ENCODE data around the gene MAST3. TPM values are rescaled to one million over a fixed set of nuclear protein-coding genes. Genes with fewer than 3 reads are reported as not detected.
A peak's percentile ranks its signal among the peaks of the same experiment; 100 is the strongest.

The MAST3 gene
- total RNA-seq, 2 experiments from 2014 or later, result 22.9 to 25.1 TPM

- no peaks in the 10 kb centered on the region for H3K27me3 Mint-ChIP-seq (ENCODE audit: low read depth)
- H3K4me1 Mint-ChIP-seq (ENCODE audit: low read depth), result peaks cover 11% of the 10 kb centered on the region
- H3K36me3 Mint-ChIP-seq (ENCODE audit: low read depth), result peaks cover 2% of the 10 kb centered on the region
- ChIA-PET POLR2A (no interaction called here), CTCF (interaction anchor here (0.7 to 2.2 kb wide), 4 partner anchors 13 to 224 kb away, joined by 3 to 6 read pairs (median 3); no protein-coding TSS in a partner anchor)
- ATAC-seq, result no peak
- no peaks in the 10 kb centered on the region for H3K9me3 Mint-ChIP-seq (ENCODE audit: insufficient read depth)
- no peak for DNase-seq
- no peak overlapping the region for H3K27ac Mint-ChIP-seq
- peak overlapping the region; percentile 22 for H3K4me3 Mint-ChIP-seq
These were observed 64.0 kb downstream of the MAST3 start for GRCh38 chr19:18161636-18162002.

GRCh38 chr19:18164072-18164471 is 66.5 kb downstream of the MAST3 start:
- peaks cover 15% of the 10 kb centered on the region for H3K4me1 Mint-ChIP-seq (ENCODE audit: low read depth)
- no peaks in the 10 kb centered on the region for H3K9me3 Mint-ChIP-seq (ENCODE audit: insufficient read depth)
- H3K36me3 Mint-ChIP-seq (ENCODE audit: low read depth), result peaks cover 5% of the 10 kb centered on the region
- POLR2A ChIA-PET, result no interaction called here
- no peak overlapping the region for H3K4me3 Mint-ChIP-seq
- no peaks in the 10 kb centered on the region for H3K27me3 Mint-ChIP-seq (ENCODE audit: low read depth)
- no peak for DNase-seq
- no peak overlapping the region for H3K27ac Mint-ChIP-seq
- CTCF ChIA-PET, result interaction anchor here (1.0 kb wide), 1 partner anchor 51 kb away, joined by 4 read pairs; no protein-coding TSS in a partner anchor
- ATAC-seq, result no peak

GRCh38 chr19:18165794-18166544 is 68.4 kb downstream of the MAST3 start:
- ATAC-seq (no peak), DNase-seq (no peak)
- peaks cover 7% of the 10 kb centered on the region for H3K4me1 Mint-ChIP-seq (ENCODE audit: low read depth)
- H3K4me3 Mint-ChIP-seq, result no peak overlapping the region
- H3K27me3 Mint-ChIP-seq (ENCODE audit: low read depth), result no peaks in the 10 kb centered on the region
- CTCF ChIA-PET, result interaction anchor here (0.9 to 3.7 kb wide), 5 partner anchors 8 to 159 kb away, joined by 3 to 35 read pairs (median 5); partner anchors contain the start of gene PIK3R2
- no peak overlapping the region for H3K27ac Mint-ChIP-seq
- POLR2A ChIA-PET, result no interaction called here
- peaks cover 3% of the 10 kb centered on the region for H3K36me3 Mint-ChIP-seq (ENCODE audit: low read depth)
- H3K9me3 Mint-ChIP-seq (ENCODE audit: insufficient read depth), result no peaks in the 10 kb centered on the region

DNA sequence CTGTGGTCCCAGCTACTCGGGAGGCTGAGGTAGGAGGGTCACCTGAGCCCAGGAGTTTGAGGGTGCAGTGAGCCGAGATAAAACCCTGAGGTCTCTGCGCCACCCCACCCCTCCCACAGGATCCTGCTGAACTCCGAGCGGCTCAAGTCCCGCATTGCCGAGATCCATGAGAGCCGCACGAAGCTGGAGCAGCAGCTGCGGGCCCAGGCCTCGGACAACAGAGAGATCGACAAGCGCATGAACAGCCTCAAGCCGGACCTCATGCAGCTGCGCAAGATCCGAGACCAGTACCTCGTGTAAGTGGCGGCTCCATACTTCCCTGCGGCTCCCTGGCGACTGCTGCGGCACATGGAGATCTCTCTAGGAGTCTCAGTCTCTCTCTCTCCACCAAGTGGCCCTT is 69.4 kb downstream of the MAST3 start:
- Mint-ChIP-seq H3K27me3 (ENCODE audit: low read depth) (no peaks in the 10 kb centered on the region), H3K36me3 (ENCODE audit: low read depth) (peaks cover 3% of the 10 kb centered on the region), H3K4me1 (ENCODE audit: low read depth) (peaks cover 4% of the 10 kb centered on the region), H3K9me3 (ENCODE audit: insufficient read depth) (no peaks in the 10 kb centered on the region), H3K4me3 (no peak overlapping the region), H3K27ac (no peak overlapping the region)
- DNase-seq, result no peak
- ATAC-seq, result no peak
- ChIA-PET POLR2A (no interaction called here), CTCF (interaction anchor here (1.5 to 3.7 kb wide), 3 partner anchors 15 to 160 kb away, joined by 5 to 35 read pairs (median 15); partner anchors contain the start of gene PIK3R2)

DNA sequence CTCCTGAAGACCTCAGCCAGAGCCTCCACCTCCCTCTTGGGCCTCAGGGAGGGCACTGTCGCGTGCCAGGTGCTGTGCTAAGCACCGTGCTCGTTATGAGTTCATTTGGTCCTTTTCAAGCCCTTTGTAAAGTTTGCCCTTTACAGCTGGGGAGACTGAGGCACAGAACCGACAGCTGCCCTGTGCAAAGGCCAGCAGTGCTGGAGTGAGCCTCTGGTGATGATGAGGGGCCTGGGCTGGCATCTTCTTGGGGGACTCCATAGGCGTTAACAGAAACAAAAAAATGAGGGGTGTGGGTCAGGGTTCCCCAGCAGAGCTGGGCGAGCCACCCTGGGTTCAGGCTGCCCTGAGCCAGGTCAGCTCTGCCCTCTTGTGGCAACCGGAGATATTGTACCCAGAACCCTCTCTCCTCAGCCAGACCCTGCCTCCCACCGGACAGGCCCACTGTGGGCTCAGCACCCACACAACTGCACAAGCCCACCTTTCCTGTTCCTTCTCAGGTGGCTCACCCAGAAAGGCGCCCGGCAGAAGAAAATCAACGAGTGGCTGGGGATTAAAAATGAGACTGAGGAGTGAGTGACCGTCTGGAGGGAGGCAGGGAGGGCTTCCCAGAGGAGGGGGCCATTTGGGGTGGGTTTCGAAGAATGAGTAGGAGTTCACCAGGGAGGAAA is 70.5 kb downstream of the MAST3 start:
- H3K9me3 Mint-ChIP-seq (ENCODE audit: insufficient read depth), result no peaks in the 10 kb centered on the region
- ChIA-PET CTCF (interaction anchor here (0.6 to 3.7 kb wide), 16 partner anchors 10 to 222 kb away, joined by 3 to 35 read pairs (median 4); partner anchors contain the start of gene PIK3R2), POLR2A (no interaction called here)
- no peaks in the 10 kb centered on the region for H3K27me3 Mint-ChIP-seq (ENCODE audit: low read depth)
- H3K4me3 Mint-ChIP-seq, result no peak overlapping the region
- peak; percentile 75 for DNase-seq
- peaks cover 9% of the 10 kb centered on the region for H3K4me1 Mint-ChIP-seq (ENCODE audit: low read depth)
- peaks cover 3% of the 10 kb centered on the region for H3K36me3 Mint-ChIP-seq (ENCODE audit: low read depth)
- ATAC-seq, result peak; percentile 98
- no peak overlapping the region for H3K27ac Mint-ChIP-seq

DNA sequence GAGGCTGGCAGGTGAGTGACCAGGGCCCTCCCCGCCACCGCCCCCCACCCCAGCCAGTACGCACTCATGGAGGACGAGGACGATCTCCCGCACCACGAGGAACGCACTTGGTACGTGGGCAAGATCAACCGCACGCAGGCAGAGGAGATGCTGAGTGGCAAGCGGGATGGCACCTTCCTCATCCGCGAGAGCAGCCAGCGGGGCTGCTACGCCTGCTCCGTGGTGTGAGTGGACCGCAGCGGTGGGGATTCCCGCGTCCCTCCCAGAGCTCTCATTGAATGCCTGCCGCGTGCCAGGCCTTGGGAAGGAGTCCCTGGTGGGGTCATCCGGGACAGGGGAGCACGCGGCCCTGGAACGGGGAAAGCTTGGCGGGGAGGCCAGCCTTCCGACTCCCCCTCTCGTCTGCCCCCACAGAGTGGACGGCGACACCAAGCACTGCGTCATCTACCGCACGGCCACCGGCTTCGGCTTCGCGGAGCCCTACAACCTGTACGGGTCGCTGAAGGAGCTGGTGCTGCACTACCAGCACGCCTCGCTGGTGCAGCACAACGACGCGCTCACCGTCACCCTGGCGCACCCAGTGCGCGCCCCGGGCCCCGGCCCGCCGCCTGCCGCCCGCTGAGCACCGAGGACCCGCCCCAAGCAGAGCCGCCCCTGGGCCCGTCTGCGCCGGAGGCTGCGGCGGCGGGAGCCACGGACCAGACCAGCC is 71.2 kb downstream of the MAST3 start:
- Mint-ChIP-seq H3K36me3 (ENCODE audit: low read depth) (peaks cover 3% of the 10 kb centered on the region), H3K27ac (no peak overlapping the region), H3K4me3 (no peak overlapping the region), H3K27me3 (ENCODE audit: low read depth) (no peaks in the 10 kb centered on the region), H3K9me3 (ENCODE audit: insufficient read depth) (no peaks in the 10 kb centered on the region), H3K4me1 (ENCODE audit: low read depth) (peaks cover 15% of the 10 kb centered on the region)
- ATAC-seq, result no peak
- CTCF ChIA-PET, result interaction anchor here (0.9 to 3.7 kb wide), 10 partner anchors 15 to 162 kb away, joined by 3 to 35 read pairs (median 4); partner anchors contain the start of gene PIK3R2
- no peak for DNase-seq
- POLR2A ChIA-PET, result no interaction called here

DNA sequence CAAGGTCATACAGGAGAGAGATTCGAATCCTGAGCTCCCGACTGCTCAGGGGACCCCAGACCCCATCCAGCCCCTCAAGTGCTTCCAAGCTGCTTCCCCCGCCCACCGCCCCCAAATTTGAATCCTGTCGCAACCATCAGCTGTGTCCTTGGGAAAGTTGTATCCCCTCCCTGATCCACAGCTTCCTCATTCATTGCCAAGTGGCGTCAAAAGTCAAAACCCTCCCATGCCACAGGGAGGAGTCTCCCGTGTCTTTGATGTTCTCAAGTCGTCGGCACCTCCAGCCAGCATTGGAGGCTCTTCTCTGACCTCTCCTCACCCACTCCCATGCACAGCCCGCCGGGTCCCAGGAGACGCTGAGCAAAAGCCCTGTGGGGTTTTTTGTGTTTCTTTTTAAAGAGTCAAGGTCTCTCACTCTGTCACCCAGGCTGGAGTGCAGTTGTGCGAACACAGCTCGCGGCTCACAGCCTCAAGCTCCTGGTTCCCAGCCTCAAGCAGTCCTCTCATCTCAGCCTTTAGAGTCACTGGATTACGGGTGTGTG is 73.2 kb downstream of the MAST3 start:
- CTCF ChIA-PET, result interaction anchor here (1.0 to 1.1 kb wide), 2 partner anchors 10 to 59 kb away, joined by 4 read pairs; no protein-coding TSS in a partner anchor
- ATAC-seq (no peak), DNase-seq (no peak)
- no peak overlapping the region for H3K4me3 Mint-ChIP-seq
- H3K27ac Mint-ChIP-seq, result no peak overlapping the region
- no peaks in the 10 kb centered on the region for H3K27me3 Mint-ChIP-seq (ENCODE audit: low read depth)
- no peaks in the 10 kb centered on the region for H3K9me3 Mint-ChIP-seq (ENCODE audit: insufficient read depth)
- peaks cover 28% of the 10 kb centered on the region for H3K4me1 Mint-ChIP-seq (ENCODE audit: low read depth)
- POLR2A ChIA-PET, result no interaction called here
- peaks cover 15% of the 10 kb centered on the region for H3K36me3 Mint-ChIP-seq (ENCODE audit: low read depth)

GRCh38 chr19:18171605-18172327 is 74.2 kb downstream of the MAST3 start:
- DNase-seq, result no peak
- Mint-ChIP-seq H3K4me3 (no peak overlapping the region), H3K36me3 (ENCODE audit: low read depth) (peaks cover 22% of the 10 kb centered on the region), H3K27ac (peak overlapping the region; percentile 66), H3K4me1 (ENCODE audit: low read depth) (peaks cover 33% of the 10 kb centered on the region), H3K27me3 (ENCODE audit: low read depth) (no peaks in the 10 kb centered on the region), H3K9me3 (ENCODE audit: insufficient read depth) (no peaks in the 10 kb centered on the region)
- no peak for ATAC-seq
- ChIA-PET CTCF (no interaction called here), POLR2A (interaction anchor here (1.0 kb wide), 1 partner anchor 108 kb away, joined by 3 read pairs; no protein-coding TSS in a partner anchor)

DNA sequence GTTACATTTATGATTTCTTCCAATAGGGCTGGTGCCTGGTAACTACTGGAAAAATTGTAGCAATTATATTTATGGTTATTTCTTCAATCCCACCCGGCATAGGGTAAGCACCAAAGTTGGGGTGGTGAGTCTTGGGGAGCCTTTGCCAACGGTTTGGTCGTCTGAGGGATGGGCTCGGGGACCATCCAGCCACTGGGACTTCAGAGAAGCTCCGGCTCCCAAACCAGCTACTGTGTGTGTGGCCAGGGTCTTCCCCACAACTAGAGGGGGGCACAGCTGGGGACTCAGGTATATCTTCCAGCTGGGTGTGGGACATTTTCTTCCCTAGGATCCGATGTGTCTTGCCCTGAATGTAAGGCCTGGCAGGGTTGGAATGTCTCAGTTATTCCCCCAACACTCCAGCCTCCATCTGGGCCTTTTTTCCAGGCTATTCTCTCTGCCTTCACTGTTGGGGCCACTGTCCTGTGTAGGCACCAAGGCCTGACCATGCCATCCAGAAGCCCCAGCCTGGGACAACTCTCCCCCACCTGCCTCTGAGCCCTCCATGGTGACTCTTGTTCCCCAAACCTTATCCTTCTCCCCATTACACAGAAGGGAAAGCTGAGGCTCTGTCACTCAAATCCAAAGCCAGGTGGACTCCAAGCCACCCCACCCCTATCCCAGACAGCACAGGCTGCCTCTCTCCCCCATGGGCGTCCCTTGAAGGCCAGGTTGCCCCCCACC is 74.9 kb downstream of the MAST3 start:
- Mint-ChIP-seq H3K4me1 (ENCODE audit: low read depth) (peaks cover 33% of the 10 kb centered on the region), H3K9me3 (ENCODE audit: insufficient read depth) (no peaks in the 10 kb centered on the region), H3K36me3 (ENCODE audit: low read depth) (peaks cover 26% of the 10 kb centered on the region), H3K27ac (peak overlapping the region; percentile 46), H3K4me3 (peak overlapping the region; percentile 45), H3K27me3 (ENCODE audit: low read depth) (no peaks in the 10 kb centered on the region)
- CTCF ChIA-PET, result no interaction called here
- DNase-seq (no peak), ATAC-seq (no peak)
- POLR2A ChIA-PET, result interaction anchor here (1.0 kb wide), 1 partner anchor 107 kb away, joined by 3 read pairs; no protein-coding TSS in a partner anchor

- ChIA-PET POLR2A (no interaction called here), CTCF (no interaction called here)
- peak overlapping the region; percentile 75 for H3K27ac Mint-ChIP-seq
- DNase-seq (no peak), ATAC-seq (no peak)
- peaks cover 31% of the 10 kb centered on the region for H3K4me1 Mint-ChIP-seq (ENCODE audit: low read depth)
- H3K36me3 Mint-ChIP-seq (ENCODE audit: low read depth), result peaks cover 29% of the 10 kb centered on the region
- H3K27me3 Mint-ChIP-seq (ENCODE audit: low read depth), result no peaks in the 10 kb centered on the region
- H3K4me3 Mint-ChIP-seq, result peak overlapping the region; percentile 89
- H3K9me3 Mint-ChIP-seq (ENCODE audit: insufficient read depth), result no peaks in the 10 kb centered on the region
These were observed 75.5 kb downstream of the MAST3 start for GRCh38 chr19:18173054-18173571.

Data from activated CD8-positive, alpha-beta T cell treated with anti-CD3 and anti-CD28 coated beads, Interleukin-2, amount 10 ng/mL, durations not matched to agents 7 days and 5 days (primary cell).